ENCODE results near the gene DCC. TPM values are rescaled to one million over a fixed set of nuclear protein-coding genes. Genes with fewer than 3 reads are reported as not detected.

The DCC gene
- total and polyA plus RNA-seq, 2 experiments from 2014 or later = 0.27 to 0.38 TPM

GRCh38 chr18:52874774-52875173, 534.8 kb downstream of the DCC start:
- Histone ChIP-seq H3K27ac (no peak overlapping the region), H3K9me3 (ENCODE audit: low read depth) (no peaks in the 10 kb centered on the region), H3K4me3 (no peak overlapping the region), H3K4me1 (ENCODE audit: low read depth) (no peaks in the 10 kb centered on the region), H3K36me3 (no peaks in the 10 kb centered on the region), H3K27me3 (no peaks in the 10 kb centered on the region)
- TF ChIP-seq CTCF (IDR thresholded peaks at IDR 0.05; ENCODE audit: low read depth, low read length) = no peak
- no peak for DNase-seq (ENCODE audit: low read depth in 1 of 2, low spot score in 1 of 2)

GRCh38 chr18:52875725-52876124, 535.7 kb downstream of the DCC start:
- no peak for DNase-seq (ENCODE audit: low read depth in 1 of 2, low spot score in 1 of 2)
- H3K4me1 ChIP-seq (ENCODE audit: low read depth) = no peaks in the 10 kb centered on the region
- TF ChIP-seq CTCF (IDR thresholded peaks at IDR 0.05; ENCODE audit: low read depth, low read length) = no peak
- no peak overlapping the region for H3K4me3 ChIP-seq
- H3K27ac ChIP-seq = no peak overlapping the region
- H3K9me3 ChIP-seq (ENCODE audit: low read depth) = no peaks in the 10 kb centered on the region
- H3K36me3 ChIP-seq = no peaks in the 10 kb centered on the region
- no peaks in the 10 kb centered on the region for H3K27me3 ChIP-seq

GRCh38 chr18:52888014-52888413, 548.0 kb downstream of the DCC start:
- TF ChIP-seq CTCF (IDR thresholded peaks at IDR 0.05; ENCODE audit: low read depth, low read length) = no peak
- no peak for DNase-seq (ENCODE audit: low read depth in 1 of 2, low spot score in 1 of 2)

GRCh38 chr18:52894801-52895200, 554.8 kb downstream of the DCC start:
- no peak for TF ChIP-seq CTCF (IDR thresholded peaks at IDR 0.05; ENCODE audit: low read depth, low read length)
- no peaks in the 10 kb centered on the region for H3K36me3 ChIP-seq

More at GRCh38 chr18:52888014-52888413, 548.0 kb downstream of the DCC start:
- Histone ChIP-seq H3K4me3 (no peak overlapping the region), H3K4me1 (ENCODE audit: low read depth) (no peaks in the 10 kb centered on the region), H3K36me3 (no peaks in the 10 kb centered on the region), H3K27me3 (no peaks in the 10 kb centered on the region), H3K9me3 (ENCODE audit: low read depth) (no peaks in the 10 kb centered on the region), H3K27ac (no peak overlapping the region)

GRCh38 chr18:52897611-52898484, 557.9 kb downstream of the DCC start:
- no peak for DNase-seq (ENCODE audit: low read depth in 1 of 2, low spot score in 1 of 2)
- H3K4me1 ChIP-seq (ENCODE audit: low read depth) = no peaks in the 10 kb centered on the region
- no peak for TF ChIP-seq CTCF (IDR thresholded peaks at IDR 0.05; ENCODE audit: low read depth, low read length)
- no peaks in the 10 kb centered on the region for H3K27me3 ChIP-seq
- H3K36me3 ChIP-seq = no peaks in the 10 kb centered on the region
- no peak overlapping the region for H3K4me3 ChIP-seq
- H3K9me3 ChIP-seq (ENCODE audit: low read depth) = no peaks in the 10 kb centered on the region
- no peak overlapping the region for H3K27ac ChIP-seq

More at GRCh38 chr18:52894801-52895200, 554.8 kb downstream of the DCC start:
- Histone ChIP-seq H3K27ac (no peak overlapping the region), H3K4me3 (no peak overlapping the region), H3K4me1 (ENCODE audit: low read depth) (no peaks in the 10 kb centered on the region), H3K9me3 (ENCODE audit: low read depth) (no peaks in the 10 kb centered on the region), H3K27me3 (no peaks in the 10 kb centered on the region)
- no peak for DNase-seq (ENCODE audit: low read depth in 1 of 2, low spot score in 1 of 2)
